ENCODE results near the gene GPX1. TPM values are rescaled to one million over a fixed set of nuclear protein-coding genes. Genes with fewer than 3 reads are reported as not detected.
"Not testable (repeated sequence)": the region's sequence is repeated elsewhere in the genome, so short reads cannot be mapped to it uniquely, and the experiment has no call there.

GPX1 gene
- total RNA-seq, 1 donor from 2014 or later = 415 TPM

GRCh38 chr3:49333091-49333490 lies 25.1 kb downstream of the GPX1 start:
- Histone ChIP-seq H3K27ac (peak overlapping the region; percentile 60), H3K9me3 (no peaks in the 10 kb centered on the region), H3K4me1 (peaks cover 22% of the 10 kb centered on the region), H3K27me3 (no peaks in the 10 kb centered on the region), H3K4me3 (no peak overlapping the region), H3K36me3 (peaks cover 84% of the 10 kb centered on the region)
- peak; percentile 90 for ATAC-seq
- intact Hi-C loops (cut with DNase I) = no loop called here
- DNase-seq = peak; percentile 85
- TF ChIP-seq CTCF (IDR thresholded peaks at IDR 0.05) = no peak

GRCh38 chr3:49329186-49329585 lies 29.0 kb downstream of the GPX1 start:
- no peak for DNase-seq
- Histone ChIP-seq H3K9me3 (no peaks in the 10 kb centered on the region), H3K36me3 (peaks cover 97% of the 10 kb centered on the region), H3K4me3 (no peak overlapping the region), H3K4me1 (peaks cover 12% of the 10 kb centered on the region), H3K27me3 (no peaks in the 10 kb centered on the region), H3K27ac (no peak overlapping the region)
- intact Hi-C loops (cut with DNase I) = loop anchor here (10.0 kb wide), 1 partner anchor 116 kb away; no protein-coding TSS in a partner anchor
- no peak for TF ChIP-seq CTCF (IDR thresholded peaks at IDR 0.05)
- no peak for ATAC-seq

GRCh38 chr3:49328350-49328749 lies 29.8 kb downstream of the GPX1 start:
- Histone ChIP-seq H3K4me1 (peaks cover 12% of the 10 kb centered on the region), H3K36me3 (peaks cover 97% of the 10 kb centered on the region)
- ATAC-seq, H3K9me3 ChIP-seq, H3K27ac ChIP-seq, DNase-seq, H3K4me3 ChIP-seq, H3K27me3 ChIP-seq: not testable (repeated sequence)
- intact Hi-C loops (cut with DNase I) = loop anchor here (10.0 kb wide), 1 partner anchor 116 kb away; no protein-coding TSS in a partner anchor

GRCh38 chr3:49327485-49327884 lies 30.7 kb downstream of the GPX1 start:
- Histone ChIP-seq H3K27me3 (no peaks in the 10 kb centered on the region), H3K4me1 (peaks cover 3% of the 10 kb centered on the region), H3K4me3 (no peak overlapping the region), H3K9me3 (no peaks in the 10 kb centered on the region), H3K36me3 (peaks cover 99% of the 10 kb centered on the region), H3K27ac (no peak overlapping the region)
- intact Hi-C loops (cut with DNase I) = loop anchor here (10.0 kb wide), 1 partner anchor 117 kb away; no protein-coding TSS in a partner anchor
- no peak for DNase-seq
- TF ChIP-seq CTCF (IDR thresholded peaks at IDR 0.05) = no peak
- ATAC-seq = peak; percentile 46

- Histone ChIP-seq H3K27me3 (no peaks in the 10 kb centered on the region), H3K27ac (no peak overlapping the region), H3K9me3 (no peaks in the 10 kb centered on the region), H3K4me1 (no peaks in the 10 kb centered on the region), H3K36me3 (peaks cover 99% of the 10 kb centered on the region), H3K4me3 (no peak overlapping the region)
- no peak for DNase-seq
- no peak for TF ChIP-seq CTCF (IDR thresholded peaks at IDR 0.05)
- ATAC-seq = no peak
- intact Hi-C loops (cut with DNase I) = loop anchor here (10.0 kb wide), 1 partner anchor 120 kb away; no protein-coding TSS in a partner anchor
Observed at GRCh38 chr3:49324768-49325167, 33.4 kb downstream of the GPX1 start.

GRCh38 chr3:49316696-49317457 lies 41.3 kb downstream of the GPX1 start:
- H3K4me1 ChIP-seq = no peaks in the 10 kb centered on the region
- H3K4me3 ChIP-seq = no peak overlapping the region
- H3K9me3 ChIP-seq = no peaks in the 10 kb centered on the region
- TF ChIP-seq CTCF (IDR thresholded peaks at IDR 0.05) = no peak
- no peak overlapping the region for H3K27ac ChIP-seq
- H3K27me3 ChIP-seq = no peaks in the 10 kb centered on the region
- H3K36me3 ChIP-seq = peaks cover 86% of the 10 kb centered on the region
- ATAC-seq = peak; percentile 39
- no peak for DNase-seq
- intact Hi-C loops (cut with DNase I) = no loop called here

All from upper lobe of right lung (tissue), 1 donor.